ENCODE results near the gene EPC2. TPM values are rescaled to one million over a fixed set of nuclear protein-coding genes. Genes with fewer than 3 reads are reported as not detected.

Gene EPC2
- total RNA-seq, 1 donor from 2014 or later: 31.6 TPM

GRCh38 chr2:148826791-148827190 is 182.2 kb downstream of the EPC2 start:
- Mint-ChIP-seq H3K36me3 (ENCODE audit: low read depth) (no peaks in the 10 kb centered on the region), H3K27me3 (ENCODE audit: low read depth) (peaks cover 2% of the 10 kb centered on the region), H3K4me3 (no peak overlapping the region), H3K9me3 (peaks cover 7% of the 10 kb centered on the region), H3K4me1 (peaks cover 10% of the 10 kb centered on the region), H3K27ac (ENCODE audit: unreplicated experiment) (peak overlapping the region; percentile 7)
- TF ChIP-seq CTCF (conservative IDR thresholded peaks at IDR 0.05): no peak
- DNase-seq (ENCODE audit: low read depth, low spot score): no peak

GRCh38 chr2:148828941-148829340 is 184.4 kb downstream of the EPC2 start:
- H3K27me3 Mint-ChIP-seq (ENCODE audit: low read depth): peaks cover 2% of the 10 kb centered on the region
- no peaks in the 10 kb centered on the region for H3K36me3 Mint-ChIP-seq (ENCODE audit: low read depth)
- no peak overlapping the region for H3K27ac Mint-ChIP-seq (ENCODE audit: unreplicated experiment)
- no peak for DNase-seq (ENCODE audit: low read depth, low spot score)
- no peak overlapping the region for H3K4me3 Mint-ChIP-seq
- peaks cover 10% of the 10 kb centered on the region for H3K4me1 Mint-ChIP-seq
- TF ChIP-seq CTCF (conservative IDR thresholded peaks at IDR 0.05): no peak
- peaks cover 5% of the 10 kb centered on the region for H3K9me3 Mint-ChIP-seq

DNA sequence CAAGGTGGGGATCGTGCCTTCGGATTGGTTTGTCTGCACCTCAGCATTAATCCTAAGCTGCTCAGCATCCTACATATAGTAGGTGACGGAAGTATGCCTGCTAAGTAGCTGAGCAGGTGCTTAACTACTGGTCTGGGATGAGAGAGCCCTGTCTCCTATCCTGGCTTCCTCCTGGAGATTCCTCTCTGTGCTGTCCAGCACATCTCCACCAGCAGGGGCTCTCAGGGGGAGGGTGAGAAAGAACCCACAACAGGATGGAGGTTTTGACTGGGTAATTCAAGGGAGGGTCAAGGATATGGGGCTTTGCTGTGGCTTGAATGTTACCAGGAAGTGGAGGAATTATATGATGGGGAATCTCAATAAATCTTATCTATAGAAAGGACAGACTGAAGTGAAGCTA is 185.1 kb downstream of the EPC2 start:
- Mint-ChIP-seq H3K4me1 (peaks cover 10% of the 10 kb centered on the region), H3K4me3 (no peak overlapping the region)

DNA sequence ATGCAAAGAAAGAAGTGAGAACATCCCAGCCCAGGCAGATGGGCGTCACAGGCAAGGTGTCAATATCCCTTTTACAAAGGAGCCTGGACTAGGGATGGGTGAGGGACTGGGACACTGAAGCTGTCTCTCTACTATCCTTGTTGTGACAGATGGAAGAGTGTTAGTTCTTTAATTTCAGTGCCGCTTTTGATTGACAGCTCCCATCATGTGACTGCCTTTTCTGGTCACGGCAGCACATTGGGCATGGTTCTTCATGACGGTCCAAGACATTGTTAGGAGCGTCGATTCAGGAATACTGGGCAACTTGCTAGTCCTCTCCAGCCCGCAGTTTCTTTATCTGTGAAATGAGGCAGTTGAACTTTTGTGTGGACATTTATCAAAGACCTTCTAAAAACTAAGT is 188.1 kb downstream of the EPC2 start:
- peaks cover 4% of the 10 kb centered on the region for H3K9me3 Mint-ChIP-seq
- H3K27me3 Mint-ChIP-seq (ENCODE audit: low read depth): peaks cover 2% of the 10 kb centered on the region
- no peak overlapping the region for H3K4me3 Mint-ChIP-seq
- TF ChIP-seq CTCF (conservative IDR thresholded peaks at IDR 0.05): no peak
- no peak overlapping the region for H3K27ac Mint-ChIP-seq (ENCODE audit: unreplicated experiment)
- DNase-seq (ENCODE audit: low read depth, low spot score): no peak
- H3K4me1 Mint-ChIP-seq: no peaks in the 10 kb centered on the region
- no peaks in the 10 kb centered on the region for H3K36me3 Mint-ChIP-seq (ENCODE audit: low read depth)

More for the DNA sequence above, 185.1 kb downstream of the EPC2 start:
- H3K27me3 Mint-ChIP-seq (ENCODE audit: low read depth): peaks cover 2% of the 10 kb centered on the region
- no peak for DNase-seq (ENCODE audit: low read depth, low spot score)
- peak; percentile 27 for TF ChIP-seq CTCF (conservative IDR thresholded peaks at IDR 0.05)
- peak overlapping the region; percentile 57 for H3K27ac Mint-ChIP-seq (ENCODE audit: unreplicated experiment)
- peaks cover 5% of the 10 kb centered on the region for H3K9me3 Mint-ChIP-seq
- H3K36me3 Mint-ChIP-seq (ENCODE audit: low read depth): no peaks in the 10 kb centered on the region

Other genes starting within 250 kb of the EPC2 start
- gene KIF5C, start 230.5 kb downstream of the EPC2 start, total RNA-seq: 63.3 and 66.7 TPM in 2 replicates

All from neural crest cell (in vitro differentiated cells).